Measurements from ENCODE around the gene NCR3LG1. TPM values are rescaled to one million over a fixed set of nuclear protein-coding genes. Genes with fewer than 3 reads are reported as not detected.

Gene NCR3LG1
- total and polyA plus RNA-seq, 2 donors (not counting 1 experiment from before 2014, with no cell fraction given): 0.12 to 0.64 TPM

DNA sequence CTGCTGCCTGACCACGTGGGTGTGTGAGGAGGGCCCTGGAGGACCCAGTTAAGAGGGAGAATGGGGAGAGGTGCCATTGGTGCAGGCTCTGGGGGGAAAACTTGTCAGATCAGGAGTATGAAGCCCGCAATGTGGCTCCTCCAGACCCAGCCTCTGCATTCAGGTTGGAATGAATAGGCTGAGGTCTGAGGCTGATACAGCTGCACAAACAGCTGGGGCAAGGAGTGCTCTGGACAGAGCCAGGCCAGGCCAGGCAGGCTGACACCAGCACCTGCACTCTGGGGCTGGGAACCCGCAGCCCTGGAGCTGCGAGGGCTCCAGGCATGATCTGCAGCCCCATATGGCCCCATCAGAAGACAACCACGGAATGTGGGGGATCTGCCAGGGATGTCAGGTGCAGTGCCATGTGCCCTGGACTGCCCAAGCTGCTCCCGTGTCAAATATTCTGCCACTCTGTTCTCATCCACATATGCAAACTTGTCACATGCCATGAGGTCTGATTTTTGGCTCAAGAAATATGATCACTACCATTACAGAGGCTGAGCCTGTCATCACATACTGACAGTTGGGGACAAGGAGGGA lies 64.0 kb downstream of the NCR3LG1 start:
- TF ChIP-seq, protein P1, sequence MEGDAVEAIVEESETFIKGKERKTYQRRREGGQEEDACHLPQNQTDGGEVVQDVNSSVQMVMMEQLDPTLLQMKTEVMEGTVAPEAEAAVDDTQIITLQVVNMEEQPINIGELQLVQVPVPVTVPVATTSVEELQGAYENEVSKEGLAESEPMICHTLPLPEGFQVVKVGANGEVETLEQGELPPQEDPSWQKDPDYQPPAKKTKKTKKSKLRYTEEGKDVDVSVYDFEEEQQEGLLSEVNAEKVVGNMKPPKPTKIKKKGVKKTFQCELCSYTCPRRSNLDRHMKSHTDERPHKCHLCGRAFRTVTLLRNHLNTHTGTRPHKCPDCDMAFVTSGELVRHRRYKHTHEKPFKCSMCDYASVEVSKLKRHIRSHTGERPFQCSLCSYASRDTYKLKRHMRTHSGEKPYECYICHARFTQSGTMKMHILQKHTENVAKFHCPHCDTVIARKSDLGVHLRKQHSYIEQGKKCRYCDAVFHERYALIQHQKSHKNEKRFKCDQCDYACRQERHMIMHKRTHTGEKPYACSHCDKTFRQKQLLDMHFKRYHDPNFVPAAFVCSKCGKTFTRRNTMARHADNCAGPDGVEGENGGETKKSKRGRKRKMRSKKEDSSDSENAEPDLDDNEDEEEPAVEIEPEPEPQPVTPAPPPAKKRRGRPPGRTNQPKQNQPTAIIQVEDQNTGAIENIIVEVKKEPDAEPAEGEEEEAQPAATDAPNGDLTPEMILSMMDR (IDR thresholded peaks at IDR 0.05): no peak
- no peak for TF ChIP-seq EZH2 (IDR thresholded peaks at IDR 0.05; ENCODE audit: borderline replicate concordance, insufficient read depth, low read depth, low read length, poor library complexity, severe bottlenecking)
- Mint-ChIP-seq H3K4me1 (no peaks in the 10 kb centered on the region), H3K9me3 (ENCODE audit: insufficient read depth) (no peaks in the 10 kb centered on the region), H3K4me3 (no peak overlapping the region), H3K27ac (no peak overlapping the region), H3K27me3 (peaks cover 34% of the 10 kb centered on the region)
- no peak overlapping the region for H3K4me2 ChIP-seq (replicated peaks; ENCODE audit: low read depth, low read length, poor library complexity, severe bottlenecking)
- H3K9ac ChIP-seq (ENCODE audit: low read length): no peak overlapping the region
- no peak overlapping the region for H2AFZ ChIP-seq (ENCODE audit: insufficient read depth, low read depth, low read length, poor library complexity, severe bottlenecking)
- ATAC-seq (ENCODE audit: low read depth): no peak
- H3K79me2 ChIP-seq (ENCODE audit: control insufficient read depth, insufficient read depth, low read length): no peaks in the 10 kb centered on the region
- 86% methylated on average over 5 of the region's 6 CpGs for WGBS (ENCODE audit: insufficient coverage)
- no peaks in the 10 kb centered on the region for H4K20me1 ChIP-seq (ENCODE audit: control insufficient read depth, insufficient read depth, low read length, poor library complexity, severe bottlenecking)
- H3K9me3 ChIP-seq (ENCODE audit: control extremely low read depth in 1 of 3, control insufficient read depth in 2 of 3, insufficient read depth in 1 of 3, low read length in 2 of 3): no peaks in the 10 kb centered on the region
- no peak overlapping the region for H3K4me3 ChIP-seq (ENCODE audit: control extremely low read depth in 1 of 5, extremely low read depth in 1 of 5, insufficient read depth in 1 of 5, low read depth in 2 of 5, low read length in 4 of 5)
- DNase-seq: no peak
- intact Hi-C loops (cut with micrococcal nuclease): no loop called here
- H3K4me1 ChIP-seq (ENCODE audit: control insufficient read depth in 2 of 2, insufficient read depth in 2 of 2, low read length in 2 of 2): no peaks in the 10 kb centered on the region
- POLR2A ChIA-PET: no interaction called here
- CTCF ChIA-PET: interaction anchor here (0.6 kb wide), 1 partner anchor 686 kb away, joined by 3 read pairs; no protein-coding TSS in a partner anchor
- H3K27me3 ChIP-seq (replicated peaks in 1 of 4; ENCODE audit: control extremely low read depth in 1 of 4, control insufficient read depth in 3 of 4, insufficient read depth in 4 of 4, low read length in 3 of 4): peaks cover 0 to 17% (median 2%) of the 10 kb centered on the region in 4 experiments
- no peak overlapping the region for H3K27ac ChIP-seq (ENCODE audit: low read length in 2 of 2)
- no peaks in the 10 kb centered on the region for H3K36me3 ChIP-seq (replicated peaks in 1 of 2; ENCODE audit: control extremely low read depth in 1 of 2, control insufficient read depth in 1 of 2, extremely low read depth in 1 of 2, insufficient read depth in 2 of 2, low read length in 1 of 2)

DNA sequence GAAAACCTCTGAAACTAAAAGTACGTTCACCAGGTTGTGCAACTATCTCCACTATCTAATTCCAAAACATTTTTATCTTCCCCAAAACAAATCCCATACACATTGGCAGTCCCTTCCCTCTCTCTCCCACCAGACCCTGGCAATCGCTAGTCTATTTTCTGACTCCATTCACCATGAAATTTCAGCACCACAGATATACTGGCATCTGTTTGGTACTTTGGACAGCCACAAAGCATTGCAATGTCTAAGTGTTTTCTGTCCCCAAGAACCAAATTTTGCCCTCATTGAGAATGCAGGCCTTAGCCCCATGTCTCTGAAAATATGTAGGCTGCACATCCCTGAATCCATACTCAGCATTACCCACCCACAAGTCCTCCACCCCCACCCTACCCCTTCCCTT lies 64.9 kb downstream of the NCR3LG1 start:
- Histone ChIP-seq H3K27ac (ENCODE audit: low read length in 2 of 2) (no peak overlapping the region), H3K27me3 (replicated peaks in 1 of 4; ENCODE audit: control extremely low read depth in 1 of 4, control insufficient read depth in 3 of 4, insufficient read depth in 4 of 4, low read length in 3 of 4) (peaks cover 0 to 22% (median 2%) of the 10 kb centered on the region in 4 experiments), H3K9me3 (ENCODE audit: control extremely low read depth in 1 of 3, control insufficient read depth in 2 of 3, insufficient read depth in 1 of 3, low read length in 2 of 3) (no peaks in the 10 kb centered on the region), H3K9ac (ENCODE audit: low read length) (no peak overlapping the region), H2AFZ (ENCODE audit: insufficient read depth, low read depth, low read length, poor library complexity, severe bottlenecking) (no peak overlapping the region), H3K79me2 (ENCODE audit: control insufficient read depth, insufficient read depth, low read length) (no peaks in the 10 kb centered on the region), H3K36me3 (replicated peaks in 1 of 2; ENCODE audit: control extremely low read depth in 1 of 2, control insufficient read depth in 1 of 2, extremely low read depth in 1 of 2, insufficient read depth in 2 of 2, low read length in 1 of 2) (no peaks in the 10 kb centered on the region), H4K20me1 (ENCODE audit: control insufficient read depth, insufficient read depth, low read length, poor library complexity, severe bottlenecking) (no peaks in the 10 kb centered on the region), H3K4me3 (ENCODE audit: control extremely low read depth in 1 of 5, extremely low read depth in 1 of 5, insufficient read depth in 1 of 5, low read depth in 2 of 5, low read length in 4 of 5) (no peak overlapping the region), H3K4me1 (ENCODE audit: control insufficient read depth in 2 of 2, insufficient read depth in 2 of 2, low read length in 2 of 2) (no peaks in the 10 kb centered on the region), H3K4me2 (replicated peaks; ENCODE audit: low read depth, low read length, poor library complexity, severe bottlenecking) (no peak overlapping the region)
- WGBS (ENCODE audit: insufficient coverage): 79% methylated on average over 2 of the region's 2 CpGs
- H3K4me1 Mint-ChIP-seq: no peaks in the 10 kb centered on the region
- intact Hi-C loops (cut with micrococcal nuclease): no loop called here
- peaks cover 38% of the 10 kb centered on the region for H3K27me3 Mint-ChIP-seq
- no peaks in the 10 kb centered on the region for H3K9me3 Mint-ChIP-seq (ENCODE audit: insufficient read depth)
- CTCF ChIA-PET: no interaction called here
- ATAC-seq (ENCODE audit: low read depth) (no peak), DNase-seq (no peak)
- H3K4me3 Mint-ChIP-seq: no peak overlapping the region
- POLR2A ChIA-PET: no interaction called here
- no peak overlapping the region for H3K27ac Mint-ChIP-seq
- TF ChIP-seq, protein P1 (IDR thresholded peaks at IDR 0.05): no peak
